SK-N-MC (cell line): ENCODE measurements around the gene NCAPG2.

ENCODE experiments used
- EZH2 ChIP-seq: fragments of 200-600 bp; sonication (generic); IDR thresholded peaks from one replicate; pipeline ENCODE4 v1.6.1; 2017; ENCODE audit warnings: antibody characterized with exemption
- POLR2AphosphoS5 ChIP-seq: IDR thresholded peaks from 2 replicates; pipeline ENCODE4 v1.6.1; 2012; ENCODE audit warnings: mild to moderate bottlenecking, low read depth, low read length, borderline replicate concordance

DNA sequence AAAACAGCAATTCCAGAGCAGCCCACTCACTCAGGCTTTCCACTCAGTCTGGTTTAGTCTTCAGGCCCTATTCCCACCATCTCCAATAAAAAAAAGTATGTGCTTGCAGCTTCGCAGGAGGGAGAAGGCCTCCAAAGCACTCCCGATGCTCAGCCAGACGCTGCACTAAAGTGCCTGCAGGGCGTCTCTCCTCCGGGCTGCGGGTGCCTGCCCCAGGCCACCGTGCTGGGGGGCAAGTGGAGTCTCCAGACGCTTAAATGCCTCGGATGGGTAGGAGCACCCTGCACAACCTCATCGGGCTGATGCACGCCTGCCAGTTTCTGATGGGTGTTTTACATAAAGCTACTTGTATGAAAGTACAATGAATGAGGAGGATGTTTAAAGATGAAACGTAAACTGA, 31.3 kb upstream of the NCAPG2 start:
- TF ChIP-seq EZH2 (no peak), POLR2AphosphoS5 (no peak)
